ENCODE data around the gene TSPAN14. TPM values are rescaled to one million over a fixed set of nuclear protein-coding genes. Genes with fewer than 3 reads are reported as not detected.

TSPAN14 gene
- total and polyA plus RNA-seq, 2 of the 8 experiments (the other 6 are each of a cell fraction or from before 2014, with no cell fraction given): 47.4 to 57.8 TPM

DNA sequence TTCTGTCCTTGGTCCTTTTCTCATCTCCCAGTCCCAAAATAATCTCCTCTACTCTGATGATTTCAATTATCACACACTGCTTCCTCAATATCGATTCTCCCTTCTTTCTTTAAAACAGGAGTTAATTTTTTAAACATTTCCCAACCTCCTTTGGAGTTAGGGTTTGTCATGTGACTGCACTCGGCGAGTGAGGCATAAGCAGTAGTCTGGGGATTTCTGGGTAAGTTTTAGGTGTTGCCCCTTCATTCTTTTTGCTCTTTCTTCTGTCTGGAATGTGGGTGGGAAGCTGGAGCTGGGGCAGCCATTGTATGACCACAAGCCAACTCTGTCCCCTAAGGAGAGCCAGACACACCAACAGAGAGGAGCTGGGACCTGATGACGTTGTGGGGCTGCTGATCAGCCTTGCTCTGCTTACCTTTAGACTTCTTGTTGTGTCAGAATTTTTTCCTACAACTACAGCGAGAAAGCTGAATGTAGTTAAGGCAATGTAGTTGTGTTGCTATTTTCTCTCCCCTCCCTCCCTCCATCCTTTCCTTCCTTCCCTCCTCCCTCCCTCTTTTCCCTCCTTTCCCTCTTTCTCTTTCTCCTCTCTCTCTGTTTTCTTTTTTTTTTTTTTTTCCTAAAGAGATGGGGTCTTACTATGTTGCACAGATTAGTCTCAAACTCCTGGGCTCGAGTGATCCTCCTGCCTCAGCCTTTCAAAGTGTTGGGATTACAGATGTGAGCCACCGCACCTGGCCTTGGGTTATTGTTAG, 6.5 kb upstream of the TSPAN14 start (continued):
- TF ChIP-seq, protein P1, sequence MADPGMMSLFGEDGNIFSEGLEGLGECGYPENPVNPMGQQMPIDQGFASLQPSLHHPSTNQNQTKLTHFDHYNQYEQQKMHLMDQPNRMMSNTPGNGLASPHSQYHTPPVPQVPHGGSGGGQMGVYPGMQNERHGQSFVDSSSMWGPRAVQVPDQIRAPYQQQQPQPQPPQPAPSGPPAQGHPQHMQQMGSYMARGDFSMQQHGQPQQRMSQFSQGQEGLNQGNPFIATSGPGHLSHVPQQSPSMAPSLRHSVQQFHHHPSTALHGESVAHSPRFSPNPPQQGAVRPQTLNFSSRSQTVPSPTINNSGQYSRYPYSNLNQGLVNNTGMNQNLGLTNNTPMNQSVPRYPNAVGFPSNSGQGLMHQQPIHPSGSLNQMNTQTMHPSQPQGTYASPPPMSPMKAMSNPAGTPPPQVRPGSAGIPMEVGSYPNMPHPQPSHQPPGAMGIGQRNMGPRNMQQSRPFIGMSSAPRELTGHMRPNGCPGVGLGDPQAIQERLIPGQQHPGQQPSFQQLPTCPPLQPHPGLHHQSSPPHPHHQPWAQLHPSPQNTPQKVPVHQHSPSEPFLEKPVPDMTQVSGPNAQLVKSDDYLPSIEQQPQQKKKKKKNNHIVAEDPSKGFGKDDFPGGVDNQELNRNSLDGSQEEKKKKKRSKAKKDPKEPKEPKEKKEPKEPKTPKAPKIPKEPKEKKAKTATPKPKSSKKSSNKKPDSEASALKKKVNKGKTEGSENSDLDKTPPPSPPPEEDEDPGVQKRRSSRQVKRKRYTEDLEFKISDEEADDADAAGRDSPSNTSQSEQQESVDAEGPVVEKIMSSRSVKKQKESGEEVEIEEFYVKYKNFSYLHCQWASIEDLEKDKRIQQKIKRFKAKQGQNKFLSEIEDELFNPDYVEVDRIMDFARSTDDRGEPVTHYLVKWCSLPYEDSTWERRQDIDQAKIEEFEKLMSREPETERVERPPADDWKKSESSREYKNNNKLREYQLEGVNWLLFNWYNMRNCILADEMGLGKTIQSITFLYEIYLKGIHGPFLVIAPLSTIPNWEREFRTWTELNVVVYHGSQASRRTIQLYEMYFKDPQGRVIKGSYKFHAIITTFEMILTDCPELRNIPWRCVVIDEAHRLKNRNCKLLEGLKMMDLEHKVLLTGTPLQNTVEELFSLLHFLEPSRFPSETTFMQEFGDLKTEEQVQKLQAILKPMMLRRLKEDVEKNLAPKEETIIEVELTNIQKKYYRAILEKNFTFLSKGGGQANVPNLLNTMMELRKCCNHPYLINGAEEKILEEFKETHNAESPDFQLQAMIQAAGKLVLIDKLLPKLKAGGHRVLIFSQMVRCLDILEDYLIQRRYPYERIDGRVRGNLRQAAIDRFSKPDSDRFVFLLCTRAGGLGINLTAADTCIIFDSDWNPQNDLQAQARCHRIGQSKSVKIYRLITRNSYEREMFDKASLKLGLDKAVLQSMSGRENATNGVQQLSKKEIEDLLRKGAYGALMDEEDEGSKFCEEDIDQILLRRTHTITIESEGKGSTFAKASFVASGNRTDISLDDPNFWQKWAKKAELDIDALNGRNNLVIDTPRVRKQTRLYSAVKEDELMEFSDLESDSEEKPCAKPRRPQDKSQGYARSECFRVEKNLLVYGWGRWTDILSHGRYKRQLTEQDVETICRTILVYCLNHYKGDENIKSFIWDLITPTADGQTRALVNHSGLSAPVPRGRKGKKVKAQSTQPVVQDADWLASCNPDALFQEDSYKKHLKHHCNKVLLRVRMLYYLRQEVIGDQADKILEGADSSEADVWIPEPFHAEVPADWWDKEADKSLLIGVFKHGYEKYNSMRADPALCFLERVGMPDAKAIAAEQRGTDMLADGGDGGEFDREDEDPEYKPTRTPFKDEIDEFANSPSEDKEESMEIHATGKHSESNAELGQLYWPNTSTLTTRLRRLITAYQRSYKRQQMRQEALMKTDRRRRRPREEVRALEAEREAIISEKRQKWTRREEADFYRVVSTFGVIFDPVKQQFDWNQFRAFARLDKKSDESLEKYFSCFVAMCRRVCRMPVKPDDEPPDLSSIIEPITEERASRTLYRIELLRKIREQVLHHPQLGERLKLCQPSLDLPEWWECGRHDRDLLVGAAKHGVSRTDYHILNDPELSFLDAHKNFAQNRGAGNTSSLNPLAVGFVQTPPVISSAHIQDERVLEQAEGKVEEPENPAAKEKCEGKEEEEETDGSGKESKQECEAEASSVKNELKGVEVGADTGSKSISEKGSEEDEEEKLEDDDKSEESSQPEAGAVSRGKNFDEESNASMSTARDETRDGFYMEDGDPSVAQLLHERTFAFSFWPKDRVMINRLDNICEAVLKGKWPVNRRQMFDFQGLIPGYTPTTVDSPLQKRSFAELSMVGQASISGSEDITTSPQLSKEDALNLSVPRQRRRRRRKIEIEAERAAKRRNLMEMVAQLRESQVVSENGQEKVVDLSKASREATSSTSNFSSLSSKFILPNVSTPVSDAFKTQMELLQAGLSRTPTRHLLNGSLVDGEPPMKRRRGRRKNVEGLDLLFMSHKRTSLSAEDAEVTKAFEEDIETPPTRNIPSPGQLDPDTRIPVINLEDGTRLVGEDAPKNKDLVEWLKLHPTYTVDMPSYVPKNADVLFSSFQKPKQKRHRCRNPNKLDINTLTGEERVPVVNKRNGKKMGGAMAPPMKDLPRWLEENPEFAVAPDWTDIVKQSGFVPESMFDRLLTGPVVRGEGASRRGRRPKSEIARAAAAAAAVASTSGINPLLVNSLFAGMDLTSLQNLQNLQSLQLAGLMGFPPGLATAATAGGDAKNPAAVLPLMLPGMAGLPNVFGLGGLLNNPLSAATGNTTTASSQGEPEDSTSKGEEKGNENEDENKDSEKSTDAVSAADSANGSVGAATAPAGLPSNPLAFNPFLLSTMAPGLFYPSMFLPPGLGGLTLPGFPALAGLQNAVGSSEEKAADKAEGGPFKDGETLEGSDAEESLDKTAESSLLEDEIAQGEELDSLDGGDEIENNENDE (IDR thresholded peaks at IDR 0.05; ENCODE audit: insufficient replicate concordance, low read length): no peak
- TF ChIP-seq RBBP5 (IDR thresholded peaks at IDR 0.05; ENCODE audit: borderline replicate concordance, low read depth, low read length) (no peak), JUN (IDR thresholded peaks at IDR 0.05; ENCODE audit: low read depth, low read length) (no peak), NANOG (IDR thresholded peaks at IDR 0.05; ENCODE audit: insufficient read depth, low read depth, low read length, poor library complexity, severe bottlenecking) (no peak), PHF8 (conservative IDR thresholded peaks at IDR 0.05; ENCODE audit: low read depth, low read length) (no peak), TCF12 (IDR thresholded peaks at IDR 0.05; ENCODE audit: low read depth, low read length) (no peak)
- TF ChIP-seq, protein P2, sequence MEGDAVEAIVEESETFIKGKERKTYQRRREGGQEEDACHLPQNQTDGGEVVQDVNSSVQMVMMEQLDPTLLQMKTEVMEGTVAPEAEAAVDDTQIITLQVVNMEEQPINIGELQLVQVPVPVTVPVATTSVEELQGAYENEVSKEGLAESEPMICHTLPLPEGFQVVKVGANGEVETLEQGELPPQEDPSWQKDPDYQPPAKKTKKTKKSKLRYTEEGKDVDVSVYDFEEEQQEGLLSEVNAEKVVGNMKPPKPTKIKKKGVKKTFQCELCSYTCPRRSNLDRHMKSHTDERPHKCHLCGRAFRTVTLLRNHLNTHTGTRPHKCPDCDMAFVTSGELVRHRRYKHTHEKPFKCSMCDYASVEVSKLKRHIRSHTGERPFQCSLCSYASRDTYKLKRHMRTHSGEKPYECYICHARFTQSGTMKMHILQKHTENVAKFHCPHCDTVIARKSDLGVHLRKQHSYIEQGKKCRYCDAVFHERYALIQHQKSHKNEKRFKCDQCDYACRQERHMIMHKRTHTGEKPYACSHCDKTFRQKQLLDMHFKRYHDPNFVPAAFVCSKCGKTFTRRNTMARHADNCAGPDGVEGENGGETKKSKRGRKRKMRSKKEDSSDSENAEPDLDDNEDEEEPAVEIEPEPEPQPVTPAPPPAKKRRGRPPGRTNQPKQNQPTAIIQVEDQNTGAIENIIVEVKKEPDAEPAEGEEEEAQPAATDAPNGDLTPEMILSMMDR (IDR thresholded peaks at IDR 0.05; ENCODE audit: control extremely low read depth in 1 of 3, insufficient read depth in 1 of 3, low read depth in 1 of 3, low read length in 3 of 3): no peak
